ENCODE results near the gene DCAF7.
A peak's percentile ranks its signal among the peaks of the same experiment; 100 is the strongest.

DCAF7 gene

DNA sequence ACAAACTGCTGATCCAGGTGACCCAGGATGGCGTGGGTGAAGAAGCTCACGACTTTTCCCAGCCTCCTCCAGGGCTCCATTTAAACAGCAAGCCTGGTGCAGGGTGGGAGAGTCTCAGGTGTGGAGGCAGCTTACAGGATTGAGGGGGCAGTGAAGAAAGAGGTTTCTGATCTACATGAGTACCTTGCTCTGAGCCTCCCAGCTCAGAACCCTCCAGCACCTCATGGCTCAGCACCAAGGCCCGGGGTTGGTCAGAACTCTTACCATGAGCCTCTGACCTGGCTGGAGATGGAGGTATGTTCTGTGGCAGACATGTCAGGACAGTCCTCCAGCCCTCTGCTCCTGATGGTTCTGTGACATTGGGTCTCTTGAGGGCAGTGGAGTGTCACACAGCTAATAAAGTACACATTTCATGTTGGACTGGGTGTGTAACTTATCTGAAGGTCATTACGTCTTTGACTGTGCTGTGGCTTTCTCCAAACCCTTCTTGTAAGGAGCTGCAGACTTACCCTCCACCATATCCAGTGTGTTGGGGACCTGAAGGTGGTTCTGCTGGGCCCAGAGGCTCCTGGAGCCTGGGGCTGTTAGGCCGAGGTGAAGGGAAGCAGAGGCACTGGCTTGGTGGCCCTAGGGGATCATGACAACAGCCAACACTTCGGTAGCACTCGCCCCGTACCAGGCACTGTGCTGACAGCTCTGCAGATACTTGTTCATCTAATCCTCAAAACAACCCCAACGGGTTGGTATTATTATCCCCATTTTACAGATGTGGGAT lies 3.8 kb upstream of the DCAF7 start:
- DNase-seq, result no peak

DNA sequence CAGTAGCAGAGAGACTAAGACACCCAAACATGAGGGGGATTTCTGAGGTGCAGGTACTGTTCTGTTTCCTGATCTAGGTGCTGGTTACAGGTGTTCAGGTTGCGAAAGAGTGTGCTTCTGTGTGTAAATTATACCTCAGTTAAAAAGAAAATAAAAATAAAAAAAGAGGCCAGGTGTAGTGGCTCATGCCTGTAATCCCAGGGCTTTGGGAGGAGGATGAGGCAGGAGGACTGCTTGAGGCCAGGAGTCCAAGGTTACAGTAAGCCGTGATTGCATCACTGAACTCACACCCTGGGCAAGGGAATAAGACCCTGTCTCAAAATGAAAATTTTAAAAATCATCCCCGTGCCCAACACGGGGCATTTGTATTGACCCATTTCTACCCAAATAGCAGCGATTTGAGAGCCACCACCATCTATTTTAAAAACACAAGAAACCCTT lies 3.2 kb upstream of the DCAF7 start:
- DNase-seq, result no peak

DNA sequence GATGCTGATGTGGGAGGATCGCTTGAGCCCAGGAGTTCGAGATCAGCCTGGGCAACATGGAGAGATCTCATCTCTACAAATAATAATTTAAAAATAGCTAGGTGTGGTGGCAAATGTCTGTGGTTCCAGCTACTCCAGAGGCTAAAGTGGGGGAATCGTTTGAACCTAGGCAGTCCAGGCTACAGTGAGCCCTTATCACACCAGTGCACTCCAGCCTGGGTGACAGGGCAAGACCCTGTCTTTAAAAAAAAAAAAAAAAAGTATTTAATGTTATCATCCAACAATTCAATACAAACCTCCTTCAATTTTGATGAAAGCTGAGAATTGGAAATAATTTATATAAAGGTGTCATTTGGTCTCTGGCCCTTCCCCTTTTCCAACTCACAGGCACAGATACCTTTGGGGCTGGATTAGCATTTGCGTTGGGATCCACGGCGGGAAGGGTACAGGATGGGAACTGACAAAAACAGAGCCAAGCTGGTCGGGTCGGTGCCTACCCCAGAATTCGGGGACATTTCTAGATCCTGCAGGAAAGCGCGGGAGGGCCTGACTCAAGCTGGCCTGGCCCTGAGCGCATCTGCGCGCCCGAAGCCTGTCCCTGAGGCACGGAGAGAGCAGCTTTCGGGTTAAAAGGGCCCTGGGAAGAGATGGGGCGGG lies 860 bp upstream of the DCAF7 start:
- DNase-seq, result peak; percentile 90

DNA sequence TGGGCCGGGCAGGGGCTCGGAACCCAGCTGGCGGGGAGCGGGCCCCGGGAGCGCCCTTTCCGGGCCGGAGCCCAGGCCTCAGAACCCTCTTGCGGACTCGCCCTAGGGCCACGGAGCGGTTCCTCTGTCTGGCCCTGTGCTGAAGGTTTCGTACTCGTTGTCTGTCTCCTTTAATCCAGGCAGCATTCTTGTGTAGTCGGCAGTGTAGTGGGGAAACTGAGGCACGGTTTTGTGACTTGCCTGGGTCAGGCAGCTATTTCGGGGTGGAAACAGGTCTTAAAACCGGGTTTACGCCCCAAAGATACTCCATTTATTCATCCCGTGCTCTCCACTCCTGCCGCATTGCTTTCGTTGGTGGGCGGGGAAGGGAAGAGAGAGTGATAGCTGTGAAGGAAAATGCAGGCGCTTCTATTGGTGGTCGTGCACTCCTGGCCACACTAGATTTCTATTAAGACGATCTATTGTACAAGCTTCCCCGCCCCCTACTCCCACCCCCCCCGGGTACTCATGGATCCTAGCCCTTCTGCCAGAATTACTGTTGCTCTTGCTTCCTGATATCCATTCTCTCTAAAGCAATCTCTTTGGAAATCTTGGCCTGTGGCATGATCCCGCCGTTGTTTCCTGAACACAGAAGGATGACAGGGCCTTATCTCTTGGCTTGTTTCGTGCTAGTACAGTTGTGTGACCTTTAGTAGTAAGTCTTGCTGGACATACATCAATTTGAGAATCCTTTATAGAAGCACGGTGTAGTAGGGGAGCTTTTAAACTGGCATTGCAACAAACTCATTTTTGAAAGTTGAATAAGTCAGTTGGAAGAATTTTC lies 751 bp downstream of the DCAF7 start:
- DNase-seq, result peak; percentile 78

DNA sequence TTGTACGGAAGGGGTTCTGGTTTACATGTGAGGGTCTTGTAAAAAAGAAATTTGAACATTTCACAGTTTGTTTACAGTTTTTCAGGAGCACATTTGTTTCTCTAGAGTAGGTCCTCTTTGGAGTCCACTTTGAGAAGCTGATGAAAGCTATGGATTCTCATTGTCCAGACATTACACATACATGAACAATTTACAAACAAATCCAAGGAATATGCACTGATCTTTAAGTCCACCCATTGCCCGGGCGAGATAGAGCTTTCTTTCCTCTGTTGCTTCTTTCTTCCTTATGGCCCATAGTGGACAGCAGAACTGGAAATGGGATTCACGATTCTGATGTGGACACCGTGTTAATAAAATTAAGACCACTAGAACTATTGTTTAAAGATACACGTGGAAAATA lies 1.9 kb downstream of the DCAF7 start:
- DNase-seq, result no peak

DNA sequence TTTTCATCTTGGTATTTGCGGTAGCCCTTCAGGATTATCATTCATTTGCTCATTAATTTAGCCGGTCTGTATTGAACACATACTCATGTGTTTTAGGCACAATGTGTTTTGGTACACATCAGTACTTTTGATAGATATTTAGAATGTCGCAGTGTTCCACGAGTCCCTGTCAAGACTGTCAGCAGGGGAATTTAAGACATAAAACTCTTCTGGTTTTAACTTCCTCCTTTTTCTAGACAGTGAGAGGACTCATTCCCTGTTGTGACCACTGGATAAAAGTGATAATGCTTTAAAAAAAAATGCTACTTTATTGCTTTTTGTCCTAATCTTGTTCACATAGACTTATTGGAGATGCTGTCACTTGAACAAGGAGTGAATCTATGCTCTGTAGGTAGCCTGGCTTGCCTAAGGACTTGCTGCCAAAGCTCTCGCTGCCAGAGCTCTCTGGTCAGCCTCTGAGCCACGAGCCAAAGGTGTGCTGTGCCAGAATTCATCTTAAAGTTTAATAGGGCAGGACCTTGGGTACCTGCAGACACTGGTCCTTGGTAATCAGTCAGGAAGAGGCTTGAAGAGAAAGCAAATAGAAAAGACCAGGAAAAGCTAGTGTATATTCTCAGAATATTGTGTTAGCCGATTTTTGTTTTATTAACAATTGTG lies 5.4 kb downstream of the DCAF7 start:
- no peak for DNase-seq

DNA sequence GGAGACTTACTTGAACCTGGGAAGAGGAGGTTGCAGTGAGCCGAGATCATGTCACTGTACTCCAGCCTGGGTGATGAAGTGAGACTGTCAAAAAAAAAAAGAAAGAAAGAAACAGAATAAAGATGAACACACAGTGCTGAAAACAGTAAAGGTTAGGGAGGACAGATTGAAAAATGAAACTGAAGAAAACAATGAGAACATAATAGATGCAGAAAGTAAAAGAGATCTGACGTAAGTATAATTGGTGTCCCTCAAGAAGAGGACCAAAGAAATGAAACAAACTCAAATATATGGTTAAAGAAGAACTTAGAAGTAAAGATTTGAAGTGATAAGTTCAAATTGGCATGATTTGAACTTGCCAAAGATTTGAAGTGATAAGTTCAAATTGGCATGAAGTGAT lies 7.1 kb downstream of the DCAF7 start:
- DNase-seq, result no peak

DNA sequence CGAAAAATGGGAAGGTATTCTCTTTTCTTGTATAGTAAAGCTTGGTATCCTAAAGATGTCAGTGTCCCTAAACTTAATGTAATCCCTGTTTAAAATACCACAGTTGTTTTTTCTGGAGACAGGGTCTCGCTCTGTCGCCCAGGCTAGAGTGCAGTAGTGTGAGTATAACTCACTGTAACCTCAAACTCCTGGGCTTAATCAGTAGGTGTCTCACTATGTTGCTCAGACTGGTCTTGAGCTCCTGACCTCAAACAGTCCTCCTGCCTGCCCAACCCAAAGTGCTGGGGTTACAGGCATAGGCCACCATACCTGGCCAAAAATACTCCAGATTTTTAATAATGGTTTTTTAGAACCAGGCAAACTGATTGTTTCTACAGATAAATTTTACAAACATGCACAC lies 8.2 kb downstream of the DCAF7 start:
- no peak for DNase-seq

DNA sequence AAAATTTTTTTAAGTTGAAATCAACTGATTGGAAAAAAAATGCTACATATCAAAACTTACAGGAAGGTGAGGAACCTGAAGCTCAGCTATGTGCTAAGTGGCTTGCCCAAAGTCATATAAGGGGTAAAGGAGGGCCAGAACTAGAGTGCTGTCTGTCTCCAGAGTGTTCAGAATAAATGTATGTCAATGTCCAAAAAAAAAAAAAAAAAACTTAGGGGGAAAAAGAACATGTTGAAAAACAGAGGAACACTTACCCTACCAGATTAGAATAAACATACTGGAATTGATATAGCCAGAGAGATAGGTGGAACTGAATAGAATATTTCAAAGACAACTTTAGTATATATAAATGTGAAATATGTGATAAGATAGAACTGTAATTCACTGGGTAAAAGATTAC lies 11.5 kb downstream of the DCAF7 start:
- no peak for DNase-seq

DNA sequence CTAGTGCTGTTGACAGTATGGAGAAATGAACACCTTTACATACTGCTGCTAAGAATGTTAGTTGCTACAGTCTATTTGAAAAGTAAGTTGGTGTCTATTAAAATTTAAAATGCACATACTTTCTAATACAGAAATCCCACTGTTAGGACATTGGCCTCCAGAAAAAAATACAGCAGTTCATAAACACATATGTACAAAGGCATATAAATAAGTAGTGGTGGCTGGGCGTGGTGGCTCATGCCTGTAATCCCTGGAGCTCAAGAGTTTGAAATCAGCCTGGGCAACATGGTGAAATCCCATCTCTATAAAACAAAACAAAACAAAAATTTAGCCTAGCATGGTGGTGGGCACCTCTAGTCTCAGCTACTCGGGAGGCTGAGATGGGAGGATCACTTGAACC lies 13.1 kb downstream of the DCAF7 start:
- no peak for DNase-seq

DNA sequence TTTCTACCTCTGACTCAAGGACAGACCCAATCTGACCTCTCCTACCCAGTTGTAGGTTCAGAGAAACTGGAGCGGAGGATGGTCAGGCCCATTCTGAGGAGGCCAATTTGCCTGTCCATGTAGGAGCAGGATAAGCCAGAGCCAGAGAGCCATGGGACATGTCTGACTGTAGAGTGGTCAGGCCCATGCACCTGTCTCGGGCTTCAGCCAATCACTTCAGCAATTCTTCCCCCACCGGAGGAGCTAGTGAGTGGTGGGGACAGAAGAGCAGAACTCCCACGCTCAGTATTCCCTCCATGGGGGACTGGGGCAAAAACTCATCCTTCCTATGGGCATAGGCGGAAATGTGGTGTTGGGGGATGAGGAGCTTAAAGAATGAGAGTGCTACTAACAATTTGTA lies 14.3 kb downstream of the DCAF7 start:
- DNase-seq, result no peak

DNA sequence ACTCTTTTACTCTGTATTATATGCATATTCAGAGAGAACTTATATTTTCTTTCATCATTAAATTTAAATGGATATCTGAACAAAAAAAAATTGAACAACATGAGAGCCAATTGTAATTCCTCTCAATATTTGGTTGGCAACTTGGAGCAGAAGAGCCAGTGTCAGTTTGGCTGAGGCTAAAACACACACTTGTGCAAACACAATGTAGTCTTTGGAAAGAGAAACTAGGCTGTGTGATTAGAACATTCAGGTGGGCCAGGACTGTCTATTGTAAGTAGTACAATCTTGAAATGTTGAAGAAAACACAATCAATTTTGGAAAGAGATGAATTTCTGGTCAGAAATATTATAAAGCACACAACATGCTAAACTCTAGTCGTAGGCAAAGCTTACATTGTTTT lies 17.0 kb downstream of the DCAF7 start:
- no peak for DNase-seq

DNA sequence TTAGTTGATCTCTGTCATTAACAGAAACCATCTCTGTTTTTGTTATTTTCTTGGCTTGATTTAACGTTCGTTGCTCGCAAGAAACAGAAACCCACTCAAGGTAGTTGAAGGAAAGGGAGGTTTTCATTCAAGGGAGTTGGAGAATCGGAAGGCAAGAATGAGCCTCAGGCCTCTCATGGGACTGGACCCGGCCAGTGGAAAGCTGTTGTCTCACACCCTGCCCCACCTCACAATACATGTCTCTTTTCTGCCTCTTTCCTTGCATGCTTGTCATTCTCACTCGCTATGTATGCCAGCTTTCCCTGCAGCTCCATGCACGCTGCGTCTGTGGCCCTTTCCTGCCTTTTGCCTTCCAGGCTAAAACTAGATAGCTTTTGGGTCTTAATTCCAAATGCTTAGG lies 18.3 kb downstream of the DCAF7 start:
- no peak for DNase-seq

DNA sequence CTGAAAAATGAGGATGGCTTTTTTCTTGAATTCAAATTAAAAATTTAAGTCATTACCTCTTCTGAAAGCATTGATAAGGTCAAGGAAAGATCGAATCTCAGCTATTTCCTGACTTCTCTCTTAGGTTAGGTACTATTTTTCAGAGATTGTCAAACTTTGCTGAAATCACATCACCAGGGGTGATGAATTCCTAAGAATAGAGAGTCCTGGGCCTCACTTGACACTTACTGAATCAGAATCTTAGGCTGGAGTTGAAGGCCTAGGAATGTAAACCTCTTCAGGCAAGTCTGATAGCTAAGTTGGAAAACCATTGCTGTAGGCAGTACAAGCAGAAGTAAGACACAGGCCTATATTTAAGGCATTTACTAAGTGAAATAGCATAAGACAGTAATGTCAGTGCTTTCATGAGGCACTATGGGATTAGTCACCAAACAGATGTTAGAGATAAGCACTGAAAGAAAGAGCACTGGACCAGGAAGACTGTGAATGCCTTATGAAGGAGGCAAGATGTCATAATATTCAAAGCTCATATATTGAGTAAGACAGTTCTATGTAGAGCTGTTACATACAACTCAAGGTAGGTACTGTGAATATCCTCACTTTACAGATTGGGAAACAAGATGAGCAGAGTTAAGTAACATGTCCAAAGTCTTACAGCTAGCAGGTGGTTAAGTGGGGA lies 21.5 kb downstream of the DCAF7 start:
- peak; percentile 71 for DNase-seq

DNA sequence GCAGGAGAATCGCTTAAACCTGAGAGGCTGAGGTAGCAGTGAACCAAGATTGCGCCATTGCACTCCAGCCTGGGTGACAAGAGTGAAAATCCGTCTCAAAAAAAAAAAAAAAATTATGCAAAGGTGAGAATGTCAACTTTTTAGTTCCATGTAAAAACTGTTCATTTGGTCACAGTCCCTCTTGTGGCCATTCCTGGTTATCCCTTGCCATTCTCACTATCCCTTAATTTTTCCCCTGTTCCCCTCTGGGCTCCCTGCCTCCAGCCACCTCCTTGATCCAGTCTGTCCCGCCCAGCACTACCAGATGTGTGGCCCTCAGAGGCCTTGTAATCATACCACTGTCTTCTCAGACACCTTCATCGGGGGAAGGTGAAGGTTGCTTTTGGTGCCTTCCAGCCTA lies 23.4 kb downstream of the DCAF7 start:
- no peak for DNase-seq

DNA sequence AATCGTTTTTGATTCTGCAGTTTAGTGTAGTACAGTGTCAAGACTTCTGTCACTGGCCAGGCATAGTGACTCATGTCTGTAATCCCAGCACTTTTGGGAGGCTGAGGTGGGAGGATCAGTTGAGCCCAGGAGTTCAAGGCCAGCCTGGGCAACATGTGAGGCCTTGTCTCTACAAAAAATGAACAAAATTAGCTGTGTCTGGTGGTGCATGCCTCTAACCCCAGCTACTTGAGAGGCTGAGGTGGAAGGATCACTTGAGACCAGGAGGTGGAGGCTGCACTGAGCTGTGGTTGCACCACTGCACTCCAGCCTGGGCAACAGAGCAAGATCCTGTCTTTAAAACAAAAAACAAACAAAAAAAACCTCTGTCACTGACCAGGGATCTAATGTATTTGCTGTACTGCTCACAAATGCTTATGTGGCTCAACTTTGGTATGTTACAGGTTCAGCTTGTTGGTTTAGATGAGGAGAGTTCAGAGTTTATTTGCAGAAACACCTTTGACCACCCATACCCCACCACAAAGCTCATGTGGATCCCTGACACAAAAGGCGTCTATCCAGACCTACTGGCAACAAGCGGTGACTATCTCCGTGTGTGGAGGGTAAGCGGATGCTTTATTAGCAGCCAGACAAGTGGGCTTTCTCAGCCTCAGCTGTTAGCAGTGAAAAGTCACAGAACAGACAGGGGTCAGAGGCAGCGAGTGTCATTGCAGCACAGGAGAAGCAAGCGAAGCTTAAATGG lies 27.9 kb downstream of the DCAF7 start:
- no peak for DNase-seq

DNA sequence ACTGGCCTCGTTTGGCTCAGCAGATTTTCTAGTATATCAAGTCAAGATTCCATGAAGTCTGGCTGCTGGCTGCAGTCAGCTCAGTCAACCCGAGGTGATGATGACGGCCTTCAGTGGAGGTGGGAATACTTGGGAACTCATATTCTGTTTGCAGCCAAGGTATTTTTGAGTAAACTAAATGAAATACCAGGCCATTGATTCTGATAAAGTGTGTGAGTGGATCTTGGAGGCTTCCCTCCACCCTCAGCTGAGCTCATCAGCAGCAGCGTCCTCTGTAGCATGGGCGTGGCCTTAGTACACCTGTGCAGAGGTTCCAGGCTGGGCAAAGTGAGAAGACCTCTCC lies 28.5 kb downstream of the DCAF7 start:
- DNase-seq, result no peak

DNA sequence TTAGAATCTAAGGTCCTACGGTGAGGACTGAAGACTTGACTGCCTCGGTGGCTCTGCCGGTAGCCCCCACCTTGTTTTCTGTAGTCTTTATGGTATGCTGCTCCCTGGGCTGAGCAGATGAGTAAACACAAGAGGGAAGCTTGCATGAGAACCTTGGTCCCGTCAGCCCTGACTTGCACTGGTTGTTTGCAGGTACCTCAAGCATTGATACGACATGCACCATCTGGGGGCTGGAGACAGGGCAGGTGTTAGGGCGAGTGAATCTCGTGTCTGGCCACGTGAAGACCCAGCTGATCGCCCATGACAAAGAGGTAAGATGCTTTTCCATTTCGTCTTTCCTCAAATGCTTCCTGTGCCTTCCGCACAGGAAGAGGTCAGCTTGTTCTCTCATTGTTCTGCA lies 29.4 kb downstream of the DCAF7 start:
- no peak for DNase-seq

DNA sequence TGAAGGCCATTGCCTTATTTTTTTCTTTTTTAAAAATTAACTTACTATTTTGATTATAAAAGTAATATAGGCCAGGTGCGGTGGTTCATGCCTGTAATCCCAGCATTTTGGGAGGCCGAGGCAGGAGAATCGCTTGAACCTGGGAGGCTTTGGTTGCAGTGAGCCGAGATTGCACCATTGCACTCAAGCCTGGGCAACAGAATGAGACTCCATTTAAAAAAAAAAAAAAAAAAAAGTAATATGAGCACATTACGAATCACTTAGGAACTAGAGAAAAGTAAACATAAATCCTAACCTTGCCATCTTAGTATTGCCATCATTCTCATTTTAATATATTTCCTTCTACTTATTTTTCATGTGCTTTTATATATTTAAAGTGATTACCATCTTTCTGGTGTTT lies 37.5 kb downstream of the DCAF7 start:
- no peak for DNase-seq

DNA sequence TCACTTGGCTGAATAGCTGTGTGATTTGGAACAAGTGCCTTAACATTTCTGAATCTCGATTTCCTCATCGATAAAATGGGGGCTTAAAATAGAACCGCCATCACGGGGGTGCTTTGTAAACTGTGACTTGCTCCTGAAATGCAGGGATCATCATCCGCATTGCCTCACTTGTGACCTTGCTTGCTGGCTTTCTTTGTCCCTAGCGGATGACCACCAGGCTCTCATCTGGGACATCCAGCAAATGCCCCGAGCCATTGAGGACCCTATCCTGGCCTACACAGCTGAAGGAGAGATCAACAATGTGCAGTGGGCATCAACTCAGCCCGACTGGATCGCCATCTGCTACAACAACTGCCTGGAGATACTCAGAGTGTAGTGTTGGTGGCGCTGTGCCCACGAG lies 38.5 kb downstream of the DCAF7 start:
- DNase-seq, result no peak

DNA sequence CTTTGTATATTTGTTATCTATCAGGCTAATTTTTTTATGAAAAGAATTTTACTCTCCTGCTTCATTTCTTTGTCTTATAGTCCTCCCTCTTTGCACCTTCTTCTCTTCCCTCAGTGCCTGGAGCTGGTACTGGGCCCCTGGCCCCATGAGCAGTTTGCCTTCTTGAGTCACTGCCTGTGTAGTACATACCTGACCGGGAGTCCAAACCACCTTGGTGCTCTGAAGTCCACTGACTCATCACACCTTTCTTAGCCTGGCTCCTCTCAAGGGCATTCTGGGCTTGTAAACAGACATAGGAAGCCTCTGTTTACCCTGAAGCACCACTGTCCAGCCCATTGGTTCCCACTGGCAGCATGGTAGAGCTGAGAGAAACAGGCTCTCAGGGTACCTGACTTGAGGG lies 39.4 kb downstream of the DCAF7 start:
- DNase-seq, result no peak

DNA sequence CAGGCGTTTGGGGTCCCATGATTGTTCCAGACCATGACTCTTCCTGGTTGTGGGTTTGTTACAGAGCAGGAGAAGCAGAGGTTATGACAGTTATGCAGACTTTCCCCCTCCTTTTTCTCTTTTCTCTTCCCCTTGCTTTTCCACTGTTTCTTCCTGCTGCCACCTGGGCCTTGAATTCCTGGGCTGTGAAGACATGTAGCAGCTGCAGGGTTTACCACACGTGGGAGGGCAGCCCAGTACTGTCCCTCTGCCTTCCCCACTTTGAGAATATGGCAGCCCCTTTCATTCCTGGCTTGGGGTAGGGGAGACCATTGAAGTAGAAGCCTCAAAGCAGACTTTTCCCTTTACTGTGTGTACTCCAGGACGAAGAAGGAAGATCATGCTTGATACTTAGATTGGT lies 42.5 kb downstream of the DCAF7 start:
- no peak for DNase-seq

All from hematopoietic multipotent progenitor cell treated with erythropoietin and hydrocortisone succinate and interleukin-3 and kit ligand, for 6 days (in vitro differentiated cells).